ENCODE measurements around the gene C19orf73.

Gene C19orf73

DNA sequence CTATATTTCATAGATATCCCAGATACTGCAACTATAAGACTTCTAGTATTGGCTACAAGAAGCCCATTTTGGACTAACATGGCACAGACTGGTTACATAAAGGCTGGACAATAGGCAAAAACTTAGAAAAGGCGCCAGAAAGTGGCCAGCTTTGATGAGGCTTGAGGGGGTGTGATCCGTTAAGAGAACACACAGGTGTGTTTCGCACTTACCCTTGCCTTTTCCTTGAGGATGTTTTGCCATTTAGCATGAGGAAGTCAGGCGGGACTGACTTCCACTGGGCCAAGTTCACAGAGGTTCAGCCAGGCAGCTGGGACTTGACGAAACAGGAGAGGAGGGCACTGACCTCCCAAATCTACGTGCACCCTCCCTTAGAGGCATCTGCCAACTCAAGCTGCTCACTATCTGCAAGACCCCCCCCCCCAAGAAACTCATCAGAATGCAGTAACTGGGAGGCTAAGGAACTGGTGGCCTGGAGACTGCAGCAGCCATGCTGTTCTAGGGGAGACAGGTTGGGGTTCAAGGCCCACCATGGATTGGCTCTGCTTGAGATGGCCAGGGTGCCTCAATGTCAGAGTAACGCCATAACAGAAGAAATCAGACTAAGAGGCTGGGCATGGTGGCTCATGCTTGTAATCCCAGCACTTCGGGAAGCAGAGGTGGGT is 9.2 kb downstream of the C19orf73 start:
- DNase-seq (ENCODE audit: low read depth, low spot score) = no peak

GRCh38 chr19:49109051-49109450 is 9.9 kb downstream of the C19orf73 start:
- no peak for DNase-seq (ENCODE audit: low read depth, low spot score)
- no peak overlapping the region for H3K4me3 ChIP-seq (ENCODE audit: low read length)

More for the DNA sequence above, 9.2 kb downstream of the C19orf73 start:
- no peak overlapping the region for H3K4me3 ChIP-seq (ENCODE audit: low read length)

DNA sequence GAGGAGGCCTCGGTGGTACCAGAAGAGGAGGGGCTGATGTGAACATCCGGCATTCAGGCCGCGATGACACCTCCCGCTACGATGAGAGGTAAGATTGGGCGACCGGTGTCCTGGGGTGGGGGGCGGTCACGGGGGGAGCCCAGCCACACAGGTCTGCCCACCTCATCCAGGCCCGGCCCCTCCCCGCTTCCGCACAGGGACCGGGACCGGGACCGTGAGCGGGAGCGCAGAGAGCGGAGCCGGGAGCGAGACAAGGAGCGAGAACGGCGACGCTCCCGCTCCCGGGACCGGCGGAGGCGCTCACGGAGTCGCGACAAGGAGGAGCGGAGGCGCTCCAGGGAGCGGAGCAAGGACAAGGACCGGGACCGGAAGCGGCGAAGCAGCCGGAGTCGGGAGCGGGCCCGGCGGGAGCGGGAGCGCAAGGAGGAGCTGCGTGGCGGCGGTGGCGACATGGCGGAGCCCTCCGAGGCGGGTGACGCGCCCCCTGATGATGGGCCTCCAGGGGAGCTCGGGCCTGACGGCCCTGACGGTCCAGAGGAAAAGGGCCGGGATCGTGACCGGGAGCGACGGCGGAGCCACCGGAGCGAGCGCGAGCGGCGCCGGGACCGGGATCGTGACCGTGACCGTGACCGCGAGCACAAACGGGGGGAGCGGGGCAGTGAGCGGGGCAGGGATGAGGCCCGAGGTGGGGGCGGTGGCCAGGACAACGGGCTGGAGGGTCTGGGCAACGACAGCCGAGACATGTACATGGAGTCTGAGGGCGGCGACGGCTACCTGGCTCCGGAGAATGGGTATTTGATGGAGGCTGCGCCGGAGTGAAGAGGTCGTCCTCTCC is 11.1 kb downstream of the C19orf73 start:
- DNase-seq (ENCODE audit: low read depth, low spot score) = no peak
- H3K4me3 ChIP-seq (ENCODE audit: low read length) = no peak overlapping the region

DNA sequence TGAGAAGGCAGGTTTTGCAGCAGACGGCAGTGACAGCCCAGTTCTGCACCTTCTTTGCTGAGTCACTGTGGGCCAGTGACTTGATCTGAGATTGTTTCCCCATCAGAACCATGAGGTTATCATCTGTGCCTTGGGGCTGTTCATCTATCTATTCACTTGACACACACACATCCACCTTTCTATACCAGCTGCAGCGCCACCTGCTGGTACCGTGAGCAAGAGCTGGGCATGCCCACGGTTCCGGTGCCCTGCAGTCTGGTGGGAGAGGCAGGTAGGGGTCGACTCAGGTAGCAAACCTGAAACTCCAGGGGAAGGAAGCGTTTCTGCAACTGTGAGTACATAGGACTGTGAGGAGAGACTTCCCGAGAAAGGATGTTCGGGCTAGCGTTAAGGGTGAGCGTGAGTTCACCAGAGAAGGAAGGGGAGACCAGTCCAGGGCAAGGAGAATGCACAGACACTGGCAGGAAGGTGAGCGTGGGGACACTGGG is 12.3 kb downstream of the C19orf73 start:
- no peak overlapping the region for H3K4me3 ChIP-seq (ENCODE audit: low read length)
- peak; percentile 48 for DNase-seq (ENCODE audit: low read depth, low spot score)

GRCh38 chr19:49104229-49104864 is 14.6 kb downstream of the C19orf73 start:
- H3K4me3 ChIP-seq (ENCODE audit: low read length) = no peak overlapping the region
- DNase-seq (ENCODE audit: low read depth, low spot score) = no peak

- H3K4me3 ChIP-seq (ENCODE audit: low read length) = no peak overlapping the region
- DNase-seq (ENCODE audit: low read depth, low spot score) = peak; percentile 41
Measured at GRCh38 chr19:49103331-49104085, 15.4 kb downstream of the C19orf73 start.

GRCh38 chr19:49102303-49102702 is 16.6 kb downstream of the C19orf73 start:
- DNase-seq (ENCODE audit: low read depth, low spot score) = no peak
- H3K4me3 ChIP-seq (ENCODE audit: low read length) = no peak overlapping the region

DNA sequence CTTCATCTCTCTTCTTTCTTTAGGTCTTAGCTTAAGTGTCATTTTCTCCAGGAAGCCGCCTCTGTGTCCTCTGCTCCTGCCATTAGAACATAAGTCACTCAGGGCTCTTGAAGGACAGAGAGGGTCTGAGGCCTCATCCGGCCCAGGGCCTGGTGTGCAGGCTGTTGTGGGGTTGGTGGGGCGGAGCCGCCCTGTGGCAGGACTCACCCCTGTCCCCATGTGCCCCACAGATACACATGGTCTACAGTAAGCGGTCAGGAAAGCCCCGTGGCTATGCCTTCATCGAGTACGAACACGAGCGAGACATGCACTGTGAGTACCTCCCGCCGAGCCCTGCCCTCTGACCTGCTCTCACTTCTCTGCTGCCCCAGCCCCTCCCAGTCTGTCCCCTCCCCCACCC is 17.8 kb downstream of the C19orf73 start:
- no peak overlapping the region for H3K4me3 ChIP-seq (ENCODE audit: low read length)

DNA sequence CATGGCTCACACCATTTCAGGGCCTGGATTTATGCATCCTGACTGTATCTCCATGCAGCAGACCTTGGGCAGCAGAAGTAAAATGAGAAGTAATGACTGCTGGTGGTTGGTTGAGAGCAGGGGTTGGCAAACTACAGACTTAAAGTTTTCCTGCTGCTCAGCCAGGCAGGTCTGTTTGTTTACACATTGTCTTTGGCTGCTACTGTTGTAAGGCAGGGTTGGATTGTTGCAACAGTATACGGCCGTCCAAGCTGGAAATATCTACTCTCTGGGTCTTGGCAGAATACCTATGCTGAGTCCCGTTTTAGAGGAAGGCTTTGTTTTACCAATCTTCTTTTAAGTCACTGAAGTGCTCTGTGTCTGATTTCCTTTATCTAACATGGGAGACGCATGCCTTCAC is 20.1 kb downstream of the C19orf73 start:
- no peak overlapping the region for H3K4me3 ChIP-seq (ENCODE audit: low read length)
- no peak for DNase-seq (ENCODE audit: low read depth, low spot score)

More for the DNA sequence above, 17.8 kb downstream of the C19orf73 start:
- DNase-seq (ENCODE audit: low read depth, low spot score) = no peak

DNA sequence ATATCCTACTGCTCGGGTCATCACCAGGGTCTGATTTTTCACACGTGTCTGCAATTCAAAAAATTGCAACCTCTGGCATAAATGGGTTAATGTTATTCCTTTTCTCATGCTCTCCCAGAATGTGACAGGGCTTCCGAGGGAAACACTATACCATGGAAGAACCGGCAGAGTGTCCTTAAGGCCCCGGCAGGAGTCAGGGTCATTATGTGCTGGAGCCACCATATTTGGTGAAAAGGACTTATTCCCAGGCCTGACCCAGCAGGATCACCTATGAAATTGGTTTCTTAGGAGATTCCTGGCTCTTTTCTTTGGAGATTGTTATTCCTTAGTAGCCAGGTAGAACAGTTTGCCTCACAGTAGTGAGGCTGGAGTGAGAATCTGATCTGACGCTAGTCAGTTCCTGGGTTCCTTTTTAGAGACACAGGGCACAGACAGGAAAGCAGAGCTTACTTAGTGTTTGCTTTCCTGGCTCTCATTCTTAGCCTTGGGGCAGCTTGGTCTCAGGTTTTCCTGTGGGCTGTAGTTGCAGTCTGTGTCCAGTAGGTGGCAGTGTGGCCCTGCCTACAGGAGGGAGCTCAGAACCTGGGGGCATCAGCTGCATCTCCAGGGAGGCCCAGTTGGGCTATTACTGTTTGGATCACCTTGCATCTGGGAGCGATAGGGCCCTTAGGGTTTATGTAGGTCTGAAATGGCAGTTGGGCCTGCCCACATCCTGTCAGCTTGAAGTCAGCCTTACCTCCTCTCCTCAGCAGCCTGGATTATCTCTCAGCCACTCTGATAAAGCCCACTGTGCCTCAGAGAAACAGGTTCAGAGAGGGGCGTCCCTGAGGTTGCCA is 21.3 kb downstream of the C19orf73 start:
- DNase-seq (ENCODE audit: low read depth, low spot score) = peak; percentile 97
- H3K4me3 ChIP-seq (ENCODE audit: low read length) = peak overlapping the region; percentile 24

GRCh38 chr19:49094505-49095482 is 24.1 kb downstream of the C19orf73 start:
- no peak overlapping the region for H3K4me3 ChIP-seq (ENCODE audit: low read length)
- DNase-seq (ENCODE audit: low read depth, low spot score) = no peak

GRCh38 chr19:49092686-49093085 is 26.3 kb downstream of the C19orf73 start:
- no peak overlapping the region for H3K4me3 ChIP-seq (ENCODE audit: low read length)
- no peak for DNase-seq (ENCODE audit: low read depth, low spot score)

- no peak overlapping the region for H3K4me3 ChIP-seq (ENCODE audit: low read length)
- no peak for DNase-seq (ENCODE audit: low read depth, low spot score)
Measured at GRCh38 chr19:49091391-49092038, 27.4 kb downstream of the C19orf73 start.

DNA sequence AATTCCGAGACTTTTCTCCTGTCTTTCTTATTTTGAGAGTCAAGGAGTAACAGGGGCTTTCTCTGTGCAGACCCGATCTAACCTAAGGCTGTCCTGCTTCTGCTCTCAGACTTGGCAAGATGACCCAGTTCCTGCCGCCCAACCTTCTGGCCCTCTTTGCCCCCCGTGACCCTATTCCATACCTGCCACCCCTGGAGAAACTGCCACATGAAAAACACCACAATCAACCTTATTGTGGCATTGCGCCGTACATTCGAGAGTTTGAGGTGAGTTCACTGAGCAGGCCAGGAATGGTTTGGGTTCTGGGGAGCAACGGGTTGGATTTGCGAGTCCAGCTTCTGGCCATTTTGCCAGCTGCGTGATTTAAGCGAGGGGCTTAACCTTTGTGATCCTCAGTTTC is 32.6 kb downstream of the C19orf73 start:
- DNase-seq (ENCODE audit: low read depth, low spot score) = no peak
- H3K4me3 ChIP-seq (ENCODE audit: low read length) = peak overlapping the region; percentile 97

DNA sequence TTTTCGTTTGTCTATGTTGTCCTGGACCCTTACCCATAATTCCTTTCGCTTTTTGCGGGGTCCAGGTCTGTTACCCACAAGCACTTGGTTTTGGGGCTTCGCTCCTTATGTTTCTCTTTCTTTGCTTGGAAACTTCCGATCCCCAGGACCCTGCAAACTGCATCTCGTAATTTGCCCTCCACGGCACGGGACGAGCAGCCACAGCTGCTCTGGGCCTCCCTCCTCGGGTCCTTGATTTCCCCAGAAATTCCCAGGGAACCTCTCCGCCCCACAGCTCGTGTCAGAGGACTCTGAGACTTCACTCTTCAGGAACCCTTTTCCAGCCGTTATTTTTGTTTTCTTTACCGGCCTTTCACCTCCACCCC is 33.1 kb downstream of the C19orf73 start:
- peak overlapping the region; percentile 97 for H3K4me3 ChIP-seq (ENCODE audit: low read length)
- DNase-seq (ENCODE audit: low read depth, low spot score) = peak; percentile 50

DNA sequence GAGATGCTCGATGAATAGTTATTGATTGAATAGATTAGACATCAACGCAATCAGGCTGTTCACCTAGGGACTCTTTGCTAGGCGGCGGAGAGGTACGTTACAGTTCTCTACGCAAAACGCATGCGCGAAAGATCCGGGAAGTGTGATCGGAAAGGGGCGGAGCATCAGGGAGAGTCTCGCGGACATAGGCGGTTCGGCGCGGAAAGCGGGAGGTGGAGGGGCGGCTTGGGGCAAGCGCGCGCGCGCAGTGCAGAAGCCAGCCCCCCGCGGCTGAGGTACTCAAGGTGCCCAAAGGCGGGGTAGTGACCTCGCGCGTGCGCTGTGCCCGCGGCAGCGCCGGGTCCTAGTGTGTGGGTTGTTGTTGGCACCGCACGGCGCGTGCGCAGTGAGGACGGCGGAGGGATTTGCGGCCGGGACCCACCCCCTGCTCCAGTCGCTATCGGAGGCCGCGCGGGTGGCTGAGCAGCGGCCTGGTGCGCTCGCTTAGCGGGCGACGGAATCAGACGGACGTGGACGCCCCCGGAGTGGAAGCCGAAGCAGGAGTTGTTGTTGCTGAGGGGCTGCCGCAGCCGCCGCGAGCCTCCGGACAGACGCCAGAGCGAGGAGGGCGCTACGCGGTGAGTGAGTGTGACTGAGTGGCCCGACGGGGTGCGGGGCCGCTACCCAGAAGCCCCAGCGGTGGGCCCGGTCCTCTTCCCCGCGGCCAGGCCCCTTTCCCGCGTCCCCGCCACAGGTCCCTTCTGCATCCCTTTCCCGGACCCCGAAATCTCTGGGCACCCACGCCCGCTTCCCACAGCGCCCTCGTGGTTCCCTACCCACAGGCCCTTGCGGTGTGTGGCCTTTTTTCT is 33.7 kb downstream of the C19orf73 start, which contains the start of gene SNRNP70:
Gene SNRNP70 (plus strand): TSS at position 432 of the 848 bp plus-strand sequence. CDS start 964 bp downstream, outside the sequence.
- H3K4me3 ChIP-seq (ENCODE audit: low read length) = peak within 1 kb of the TSS; percentile 97
- DNase-seq (ENCODE audit: low read depth, low spot score) = peak; percentile 99
